ENCODE measurements around the gene TRIM40.

TRIM40 gene

DNA sequence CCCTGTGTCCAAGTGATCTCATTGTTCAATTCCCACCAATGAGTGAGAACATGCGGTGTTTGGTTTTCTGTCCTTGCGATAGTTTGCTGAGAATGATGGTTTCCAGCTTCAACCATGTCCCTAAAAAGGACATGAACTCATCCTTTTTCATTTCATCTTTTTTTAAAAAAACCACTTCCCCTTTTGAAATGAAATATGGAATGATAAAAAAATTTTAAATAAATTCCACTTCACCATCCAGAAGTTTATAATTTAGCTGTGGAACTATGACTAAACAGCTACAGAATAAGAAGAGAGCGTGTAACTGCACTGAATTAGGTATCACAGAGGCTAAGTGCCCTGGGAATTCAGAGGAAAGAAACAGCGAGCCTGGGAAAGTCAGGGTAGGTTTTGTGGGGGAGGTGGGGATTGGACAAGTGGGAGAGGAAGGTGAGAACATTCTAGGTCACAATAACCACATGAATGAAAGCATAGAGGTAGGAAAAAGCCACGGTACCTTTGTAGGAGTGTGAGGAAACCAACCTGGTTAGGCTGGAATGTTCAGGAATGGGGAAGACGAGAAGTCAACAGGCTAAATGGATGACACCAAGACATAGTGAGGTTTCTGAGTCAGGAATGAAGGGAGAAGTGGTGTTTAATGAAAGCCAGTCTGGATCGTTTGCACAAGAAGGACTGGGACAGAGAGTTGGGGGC is 14.1 kb downstream of the TRIM40 start:
- DNase-seq = no peak

DNA sequence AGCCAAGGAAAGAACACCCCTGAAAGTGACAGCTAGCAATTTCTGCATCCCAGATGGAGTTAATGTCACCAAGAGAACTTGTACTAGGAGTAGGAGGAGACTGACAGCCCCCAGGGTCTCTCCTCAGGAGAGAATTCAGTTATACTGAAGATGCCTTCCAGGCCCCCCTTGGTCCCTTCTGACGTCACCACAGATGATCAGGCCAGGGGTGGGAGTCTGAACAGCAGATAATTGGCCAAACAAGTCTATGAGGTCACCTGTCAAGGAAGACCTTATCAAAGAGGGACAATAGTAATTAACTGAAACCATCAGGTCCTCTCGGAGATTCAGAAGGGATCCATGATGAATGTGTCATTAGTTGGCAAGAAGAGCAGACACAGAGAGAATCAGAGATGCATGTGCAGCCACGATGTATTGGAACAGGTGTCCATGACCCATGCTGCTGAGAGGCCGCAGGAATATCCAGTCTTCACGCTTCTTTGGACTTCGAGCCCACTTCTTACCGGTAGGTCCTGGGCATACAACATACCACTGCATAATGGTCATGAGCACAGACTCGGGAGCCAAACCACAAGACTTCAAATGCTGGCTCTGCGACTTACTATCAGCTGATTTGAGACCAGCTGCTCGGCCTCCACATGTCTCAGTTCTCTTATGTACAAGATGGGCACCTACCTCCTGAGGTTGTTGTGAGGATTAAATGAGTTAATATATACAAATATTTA is 14.9 kb downstream of the TRIM40 start:
- no peak for DNase-seq

DNA sequence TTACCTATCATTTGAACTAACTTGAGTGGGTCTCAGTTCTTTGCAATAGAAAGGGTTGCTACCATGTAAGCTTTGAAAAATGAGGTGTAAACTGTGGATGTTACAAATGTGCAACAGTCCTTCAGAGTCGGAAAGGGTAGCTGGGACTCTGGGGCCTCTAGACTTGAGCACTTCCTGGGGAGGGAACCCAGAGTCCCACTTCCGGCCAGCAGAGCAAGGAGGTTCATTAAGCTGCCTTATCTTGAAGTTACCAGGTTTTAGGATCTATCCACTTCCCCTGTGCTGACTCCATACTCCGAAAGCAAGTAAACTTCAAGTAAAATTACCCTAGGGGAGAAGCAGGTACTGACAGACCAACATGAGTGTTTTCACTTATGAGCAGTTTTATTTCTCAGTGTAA is 15.6 kb downstream of the TRIM40 start:
- no peak for DNase-seq

DNA sequence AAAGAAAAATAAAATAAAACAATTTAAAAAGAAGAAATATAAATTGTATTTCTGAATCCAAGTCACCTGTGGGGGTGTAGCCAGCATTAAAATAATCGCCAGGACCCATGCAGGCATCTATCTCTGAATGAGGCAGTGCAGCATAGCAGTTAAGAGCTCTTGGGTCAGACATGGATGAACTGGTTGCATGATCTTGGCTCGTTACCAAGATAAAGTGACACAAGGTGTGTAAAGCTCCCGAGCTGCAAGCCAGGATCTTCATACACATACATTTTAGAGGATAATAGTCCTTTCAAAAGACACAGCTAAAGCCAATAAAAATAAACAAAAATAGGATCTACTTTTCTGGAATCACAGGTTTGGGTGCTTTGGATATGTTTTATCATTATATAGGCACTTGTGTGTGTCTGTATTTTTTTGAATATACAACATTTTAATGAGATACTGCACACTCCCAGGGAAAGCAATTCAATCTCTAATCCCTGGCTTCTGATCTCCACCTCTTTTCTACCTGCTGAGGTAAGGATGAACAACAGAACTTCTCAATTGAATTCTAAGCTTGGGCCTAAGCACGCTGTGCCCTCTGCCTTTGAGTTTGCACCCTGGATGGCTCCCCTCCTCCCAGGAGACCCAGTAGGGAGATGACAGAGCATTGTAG is 16.2 kb downstream of the TRIM40 start:
- DNase-seq = no peak

DNA sequence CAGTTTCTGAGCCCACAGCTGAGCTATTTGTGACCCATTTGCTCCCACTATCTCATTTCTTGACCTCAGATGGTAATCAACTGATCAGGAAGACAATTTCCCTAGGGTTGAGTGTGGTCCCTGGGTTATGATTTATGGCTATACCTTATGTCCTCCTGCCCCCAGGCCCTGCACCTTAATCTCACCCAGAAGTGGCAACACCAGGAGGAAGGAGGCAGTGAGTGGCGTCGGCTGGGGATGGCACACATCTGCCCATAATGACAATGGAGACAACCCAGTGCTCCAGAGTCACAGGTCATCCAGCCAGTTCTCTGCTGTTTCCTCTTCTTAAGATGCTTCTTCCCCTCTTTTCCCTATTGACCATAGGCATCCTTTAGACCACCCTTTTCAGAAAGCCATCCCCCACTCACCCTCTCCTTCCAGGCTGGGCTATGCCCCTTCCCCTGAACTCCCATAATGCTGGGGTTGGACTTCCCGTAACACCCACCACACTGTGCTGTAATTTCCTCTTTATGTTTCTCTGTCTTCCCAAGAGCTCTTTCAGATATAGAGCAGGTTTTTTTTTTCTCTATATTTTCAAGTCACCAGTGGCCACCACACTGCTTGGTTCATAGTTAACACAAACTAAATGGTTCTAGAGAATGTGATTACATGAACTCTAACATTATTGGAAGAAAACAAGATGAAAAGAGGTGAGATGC is 17.1 kb downstream of the TRIM40 start:
- DNase-seq = no peak

DNA sequence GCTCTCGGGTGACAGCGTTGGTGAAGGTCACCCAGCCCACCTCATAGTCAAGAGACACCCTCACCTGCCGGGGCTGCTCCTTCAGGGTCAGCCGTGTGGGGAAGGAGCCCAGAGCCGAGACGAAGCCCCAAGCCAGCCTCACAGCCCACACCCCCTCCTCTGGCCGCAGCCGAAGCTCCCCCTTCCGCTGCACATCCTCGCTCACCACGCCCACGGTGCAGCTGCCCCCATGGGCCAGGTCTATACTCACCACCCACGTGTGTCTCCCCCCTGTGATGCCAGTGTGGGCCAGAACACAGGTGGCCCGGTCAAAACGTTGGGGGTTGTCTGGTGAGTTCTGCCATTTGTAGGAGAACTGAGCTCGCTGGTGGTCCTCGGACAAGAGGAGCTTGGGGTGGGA is 18.1 kb downstream of the TRIM40 start:
- DNase-seq = no peak

DNA sequence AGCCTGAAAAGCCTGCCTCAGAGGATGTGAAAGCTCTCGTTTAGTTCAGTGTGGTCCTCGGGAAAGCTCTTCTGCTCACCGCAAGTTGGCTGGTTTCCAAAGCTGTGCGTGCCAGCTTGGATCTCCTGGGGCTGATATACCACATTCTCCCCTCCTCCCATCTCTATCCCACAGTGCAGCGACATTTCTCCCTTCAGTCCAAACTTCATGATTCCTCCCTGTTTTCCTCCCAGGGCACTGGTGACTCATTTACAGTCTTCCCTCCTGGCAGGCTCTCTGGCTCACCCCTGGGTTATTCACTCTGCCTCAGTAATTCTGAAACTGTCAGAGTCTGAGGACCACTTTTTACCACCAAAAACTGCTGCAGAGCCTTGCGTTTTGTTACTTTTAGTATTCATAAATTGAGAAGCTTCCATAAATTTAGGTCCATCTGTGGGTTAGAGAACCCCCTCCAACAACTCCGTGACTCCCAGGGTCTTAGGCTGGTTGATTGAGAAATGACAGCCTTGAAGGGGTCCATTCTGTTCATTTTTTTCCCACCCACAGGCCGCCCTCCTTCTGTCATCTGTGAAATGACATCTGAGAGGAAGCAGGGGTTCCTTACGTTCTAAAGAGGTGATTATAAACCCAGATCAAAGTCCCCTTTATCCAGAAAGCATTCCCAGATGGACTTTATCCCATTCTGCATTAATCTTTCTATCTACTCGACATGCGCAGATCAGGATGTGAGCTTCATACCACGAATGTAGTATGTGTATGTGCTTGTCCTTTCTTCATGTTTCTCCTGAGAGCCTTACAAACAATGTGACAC is 19.0 kb downstream of the TRIM40 start:
- no peak for DNase-seq

DNA sequence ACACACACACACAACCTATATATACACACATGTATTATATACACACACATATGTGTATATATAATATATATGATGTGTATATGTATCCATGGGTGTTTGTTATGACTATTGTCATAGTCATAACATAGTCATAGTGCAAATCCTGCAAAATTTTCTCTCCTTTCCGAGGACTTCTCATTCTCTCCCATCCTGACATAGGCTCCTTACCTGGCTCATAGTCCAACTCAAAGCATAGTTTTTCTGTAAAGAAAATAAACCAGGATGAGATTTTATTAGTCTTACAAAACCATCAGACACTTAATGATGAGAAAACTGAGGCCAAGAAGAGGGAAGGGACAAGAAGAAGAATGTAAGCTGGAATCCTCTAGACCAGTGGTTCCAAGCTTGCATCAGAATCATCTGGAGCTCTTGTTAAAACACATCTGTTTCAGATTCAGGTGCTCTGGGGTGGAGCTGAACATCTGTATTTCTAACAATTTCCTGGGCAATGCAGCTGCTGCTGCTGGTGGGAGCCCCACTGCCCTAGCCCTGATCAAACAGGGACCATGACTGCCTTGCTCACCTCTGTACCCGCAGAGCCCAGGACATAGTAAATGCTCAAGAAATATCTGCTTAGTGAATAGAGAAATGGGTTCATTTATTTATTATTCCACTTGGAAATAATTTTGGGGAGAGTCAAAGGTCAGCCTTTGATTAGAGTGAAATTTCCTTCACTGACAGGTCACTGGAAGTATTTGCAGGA is 19.8 kb downstream of the TRIM40 start:
- DNase-seq = no peak

DNA sequence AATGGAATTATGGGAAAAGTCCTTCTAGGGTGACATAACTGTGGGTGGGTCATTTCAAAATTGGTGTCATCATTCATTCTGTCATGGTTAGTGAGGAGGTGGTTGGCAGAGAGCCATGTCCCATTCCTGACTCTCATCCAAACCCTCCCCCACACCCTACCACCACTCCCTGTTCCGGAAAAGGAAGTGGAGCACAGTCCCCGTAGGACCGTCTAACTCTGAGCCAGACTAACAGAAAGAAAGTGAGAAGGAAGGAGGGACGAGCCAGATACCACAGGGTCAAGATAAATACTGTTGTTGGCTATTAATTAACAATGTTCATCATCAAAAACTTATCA is 20.3 kb downstream of the TRIM40 start:
- no peak for DNase-seq

DNA sequence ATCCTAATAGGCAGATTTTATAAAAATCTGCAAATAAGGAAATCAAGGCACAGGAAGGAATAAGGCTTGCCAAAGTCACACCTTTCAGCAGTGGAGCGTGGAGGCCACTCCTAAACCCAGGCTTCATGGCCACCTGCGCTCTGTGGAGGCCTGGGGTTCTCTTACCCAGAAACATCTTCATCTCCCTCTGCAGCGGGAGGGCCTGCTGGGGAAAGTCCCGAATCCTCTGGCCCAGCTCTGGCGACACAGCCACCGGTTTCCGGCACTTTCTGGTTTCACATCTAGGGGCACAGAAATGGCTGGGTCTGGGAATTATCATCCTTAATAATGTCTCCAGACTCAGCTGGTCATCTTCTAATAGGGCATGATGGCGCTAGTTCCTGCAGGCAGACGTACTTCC is 20.8 kb downstream of the TRIM40 start:
- DNase-seq = no peak

DNA sequence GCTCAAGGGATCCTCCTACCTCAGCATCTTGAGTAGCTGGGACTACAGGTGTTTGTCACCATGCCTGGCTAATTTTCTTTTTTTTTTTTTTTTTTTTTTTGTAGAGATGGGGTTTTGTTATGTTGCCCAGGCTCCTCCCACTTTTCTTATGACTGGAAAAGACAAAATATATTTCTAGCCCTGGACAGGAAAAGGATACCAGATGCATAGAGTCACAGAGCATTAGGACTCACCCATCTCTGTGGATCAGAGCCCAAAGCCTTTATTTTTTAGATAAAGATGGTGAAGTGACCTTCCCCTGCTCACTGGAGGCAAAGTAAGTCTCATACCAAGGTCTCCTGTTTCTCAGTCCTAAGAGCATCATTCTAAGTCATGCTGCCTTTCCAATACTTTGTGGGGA is 21.6 kb downstream of the TRIM40 start:
- DNase-seq = no peak

DNA sequence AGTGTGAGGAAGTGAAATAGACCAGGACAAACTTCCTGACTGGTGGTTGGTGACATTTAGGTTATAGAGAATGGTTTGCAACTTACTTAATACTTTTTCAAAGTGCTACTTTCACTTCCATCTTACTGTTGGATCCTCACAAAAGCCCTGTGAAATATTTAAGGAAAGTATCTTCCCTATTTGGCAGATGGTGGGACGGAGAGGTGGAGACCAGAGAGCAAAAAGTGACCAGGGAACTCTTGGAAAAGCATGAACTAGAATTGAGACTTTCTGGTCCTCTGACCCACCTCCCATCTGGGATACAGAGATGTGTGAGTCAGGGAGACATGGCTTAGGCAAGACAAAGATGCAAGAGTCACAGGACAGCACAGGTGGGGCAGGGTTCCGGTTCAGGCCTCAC is 22.1 kb downstream of the TRIM40 start:
- DNase-seq = no peak

DNA sequence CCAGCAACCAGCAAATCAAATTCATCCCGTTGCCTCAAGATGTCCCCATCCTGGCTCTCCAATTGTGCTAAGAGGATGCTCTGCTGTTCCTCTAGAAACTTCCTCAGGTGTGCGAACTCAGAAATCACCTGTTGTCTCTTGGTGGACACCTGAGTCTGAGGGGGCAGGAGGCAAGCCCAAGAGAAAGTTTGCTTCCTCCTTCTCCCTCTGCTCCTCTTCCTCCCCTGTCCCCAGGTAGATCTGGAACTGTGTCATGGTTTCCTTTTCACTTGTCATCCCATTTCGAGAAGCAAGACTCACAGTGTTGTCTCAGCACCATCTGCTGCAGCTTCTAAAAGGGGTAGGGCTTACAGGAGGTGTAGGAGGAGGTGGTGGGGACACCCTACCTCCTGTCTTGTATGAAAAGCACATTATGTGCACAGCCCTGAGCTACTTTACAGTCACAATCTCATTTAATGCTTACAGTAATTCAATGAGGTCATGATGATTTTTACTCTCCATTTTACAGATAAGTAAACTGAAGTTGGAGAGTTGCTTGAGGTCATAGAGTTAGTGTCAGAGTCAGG is 22.6 kb downstream of the TRIM40 start:
- DNase-seq = no peak

DNA sequence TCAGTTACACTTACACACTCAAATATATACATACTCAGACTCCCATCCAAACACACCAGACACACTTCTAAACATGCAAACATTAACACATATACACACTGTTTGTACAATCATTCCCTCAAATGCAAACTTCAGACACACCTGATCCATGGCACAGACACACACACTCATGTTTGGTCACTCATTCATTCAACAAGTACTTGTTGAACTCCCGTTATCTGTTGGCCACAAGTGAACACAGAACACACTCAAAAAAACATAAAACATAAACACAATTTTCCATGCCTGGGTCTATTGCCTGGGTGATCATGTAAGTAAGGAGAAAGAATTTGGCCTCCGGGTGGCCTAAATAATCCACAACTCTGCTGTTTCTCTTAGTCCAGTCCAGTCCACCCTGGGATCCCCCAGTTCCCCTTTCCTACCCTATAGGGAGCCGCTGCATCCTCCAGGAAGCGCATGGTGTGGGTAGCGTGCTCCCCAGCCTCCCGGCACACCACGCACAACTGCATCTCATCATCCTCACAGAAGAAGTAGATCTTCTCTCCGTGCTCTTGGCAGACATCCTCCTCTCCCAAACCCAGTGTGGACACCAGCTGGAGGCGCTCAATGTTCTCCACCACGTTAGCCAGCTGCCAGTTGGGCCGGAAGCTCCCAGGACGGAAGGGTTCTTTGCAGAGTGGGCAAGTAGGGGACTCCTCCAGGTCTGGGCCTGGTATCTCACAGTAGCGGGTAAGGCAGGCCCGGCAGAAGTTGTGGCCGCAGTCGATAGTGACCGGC is 24.3 kb downstream of the TRIM40 start:
- no peak for DNase-seq

DNA sequence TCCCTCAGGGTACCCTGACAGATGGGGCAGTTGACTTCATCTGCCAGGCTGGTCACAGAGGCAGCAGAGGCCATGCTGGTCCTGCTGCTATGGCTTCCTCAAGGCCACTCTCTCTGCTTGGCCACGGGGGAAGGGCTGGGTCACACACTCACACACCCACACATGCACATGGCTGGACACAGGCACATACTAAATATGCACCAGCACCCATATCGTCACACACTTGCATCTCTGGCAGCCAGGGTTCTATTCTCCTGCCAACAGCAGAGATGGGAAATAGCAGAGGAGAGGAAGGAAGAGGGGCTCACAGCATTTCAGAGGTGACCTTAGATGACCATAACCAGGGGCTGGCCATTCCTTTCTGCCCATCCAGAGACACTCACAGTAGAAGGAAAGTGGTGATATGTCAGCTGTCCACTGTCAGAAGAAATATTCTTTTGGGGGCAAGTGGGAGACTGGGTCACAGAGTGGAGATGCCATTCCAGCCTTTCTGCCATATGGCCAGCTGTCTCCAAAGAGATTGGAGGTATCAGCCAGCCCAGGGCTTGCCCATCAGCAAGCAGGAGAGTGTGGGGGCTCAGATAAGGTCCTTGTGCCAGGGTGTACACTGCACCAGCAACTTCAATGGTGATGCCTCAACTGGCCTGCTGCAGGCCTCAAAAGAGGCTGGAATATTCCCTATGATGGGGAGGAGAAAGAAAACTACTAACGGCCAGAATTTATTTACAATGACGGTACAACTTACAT is 25.0 kb downstream of the TRIM40 start, which contains the start of gene TRIM10:
TRIM10 (minus strand) TSS at position 427 of the 747 bp plus-strand sequence; CDS start at position 74, 353 bp downstream.
- DNase-seq = no peak

DNA sequence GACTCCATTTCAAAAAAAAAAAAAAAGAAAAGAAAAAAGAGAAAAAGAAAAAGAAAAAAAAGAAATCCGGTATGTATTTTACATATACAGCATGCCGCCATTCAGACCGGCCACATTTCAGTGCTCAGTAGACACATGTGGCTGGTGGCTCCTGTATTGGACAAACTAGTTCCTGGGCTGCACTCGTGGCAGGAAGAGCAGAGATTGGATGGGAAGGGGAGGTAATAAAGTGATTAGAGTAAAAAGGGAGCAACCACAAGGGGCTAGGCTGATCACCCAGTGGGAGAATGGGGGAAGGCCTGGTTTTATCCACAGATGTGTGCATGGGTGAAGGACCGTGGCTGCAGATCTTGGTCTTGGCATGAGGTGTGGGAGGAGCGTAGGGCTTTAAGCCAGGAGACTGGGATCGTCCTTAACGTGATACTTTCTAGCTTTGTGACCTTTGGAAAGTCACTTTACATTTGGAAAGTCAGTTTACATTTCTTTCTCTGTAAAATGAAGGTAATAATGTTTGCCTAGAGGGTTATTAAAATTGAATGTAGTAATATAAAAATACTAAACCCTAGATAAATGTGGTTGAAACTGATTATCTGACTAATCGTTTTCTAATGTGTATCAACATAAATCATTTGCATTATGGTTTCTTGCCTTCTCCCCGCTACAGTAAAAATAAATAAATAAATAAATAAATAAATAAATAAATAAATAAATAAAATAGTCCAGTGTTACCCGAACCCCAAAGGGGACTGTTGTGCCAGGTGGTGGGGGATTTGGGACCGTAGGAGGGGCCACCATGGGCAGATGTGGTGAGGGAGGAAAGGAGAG is 26.5 kb downstream of the TRIM40 start:
- DNase-seq = no peak

DNA sequence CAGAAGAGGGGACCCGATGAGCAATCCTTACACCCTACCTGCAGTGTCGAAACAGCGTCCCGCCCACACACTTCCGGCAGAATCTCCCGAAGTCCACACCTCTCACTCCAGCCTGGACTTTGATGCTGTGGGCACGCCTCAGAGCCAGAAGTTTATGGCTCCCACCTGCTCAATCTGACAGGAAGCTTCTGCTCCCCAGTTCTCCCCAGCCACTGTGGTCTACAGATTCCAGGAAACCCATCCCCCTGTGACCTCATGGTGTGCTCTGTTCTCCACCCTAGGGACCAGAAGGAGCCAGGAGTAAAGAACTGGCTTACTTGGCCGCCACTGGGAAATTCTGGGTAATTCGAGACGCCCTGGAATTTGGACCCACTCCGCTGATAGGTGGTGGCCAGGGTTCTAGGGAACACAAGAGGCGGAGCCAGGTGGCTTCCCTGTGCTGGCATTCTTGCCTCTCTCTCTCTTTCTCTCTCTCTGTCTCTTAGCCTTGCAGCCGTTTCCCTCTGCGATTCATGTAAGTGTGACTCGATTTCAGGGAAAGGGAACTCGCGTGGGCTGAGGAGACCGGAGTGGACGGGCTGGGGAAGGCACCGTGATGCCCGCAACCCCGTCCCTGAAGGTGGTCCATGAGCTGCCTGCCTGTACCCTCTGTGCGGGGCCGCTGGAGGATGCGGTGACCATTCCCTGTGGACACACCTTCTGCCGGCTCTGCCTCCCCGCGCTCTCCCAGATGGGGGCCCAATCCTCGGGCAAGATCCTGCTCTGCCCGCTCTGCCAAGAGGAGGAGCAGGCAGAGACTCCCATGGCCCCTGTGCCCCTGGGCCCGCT is 27.4 kb downstream of the TRIM40 start, which contains the start of gene TRIM15:
TRIM15 (plus strand) TSS at position 457 of the 828 bp plus-strand sequence; CDS start at position 596, 139 bp downstream.
- no peak for DNase-seq

All from eye (tissue), 1 donor.